H54 (cell line): ENCODE results near the gene PSMB10.
"Not testable (repeated sequence)": the region's sequence is repeated elsewhere in the genome, so short reads cannot be mapped to it uniquely, and the experiment has no call there.

Experiments used
- DNase-seq: peaks from one replicate; pipeline ENCODE4 v3.0.0; 2011; ENCODE audit warnings: low spot score, mixed read lengths; ENCODE audit not compliant: insufficient read length
- FAIRE-seq: peaks from 3 replicates; lab custom pipeline; 2011; peaks lifted over from hg19 to GRCh38; lab: Jason Lieb, UNC
- POLR2A ChIP-seq: IDR thresholded peaks from 2 replicates; pipeline ENCODE4 v1.6.1; 2011; ENCODE audit warnings: low read depth, mild to moderate bottlenecking, low read length

PSMB10 gene

DNA sequence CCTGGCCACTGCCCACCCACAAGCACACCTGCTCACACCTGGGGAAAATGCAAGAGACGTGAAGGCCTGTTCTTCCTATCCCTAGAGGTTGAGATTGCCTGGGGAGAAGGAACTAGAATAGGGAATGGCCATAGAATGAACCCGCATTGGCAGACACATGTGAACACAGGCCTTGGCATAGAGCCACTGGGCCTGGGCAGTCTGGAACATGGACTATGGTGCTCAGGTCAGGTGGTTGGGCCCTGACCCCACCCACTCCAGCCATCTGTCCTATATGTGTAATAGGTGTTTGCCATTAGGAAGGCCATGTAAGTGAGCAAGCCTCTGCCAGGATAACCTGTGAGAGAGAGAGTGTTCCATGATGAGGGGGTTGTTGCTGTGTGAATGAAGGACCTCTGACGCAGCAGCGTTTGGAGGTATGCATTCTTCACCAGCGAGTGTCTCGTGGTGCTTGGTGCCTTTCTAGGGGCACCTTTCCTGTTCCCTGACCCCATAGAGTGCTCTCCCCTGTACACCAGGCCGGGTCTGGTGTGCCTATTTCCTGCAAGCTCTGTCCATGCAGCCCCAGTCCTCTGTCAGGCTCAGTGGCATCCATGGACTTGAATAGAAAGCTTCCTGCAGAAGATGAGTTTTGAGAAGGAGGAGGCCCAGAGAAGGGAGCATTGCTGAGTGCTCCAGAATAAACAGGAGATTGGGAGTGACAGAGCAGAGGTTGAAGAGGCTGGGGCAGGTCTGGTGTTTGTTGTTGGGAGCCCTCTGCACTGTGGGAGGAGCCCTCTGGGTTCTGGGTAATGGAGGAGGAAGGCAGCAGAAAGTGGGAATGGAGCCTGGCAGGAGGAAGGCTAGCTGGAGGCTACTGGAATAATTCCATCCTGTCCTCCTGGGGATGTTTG is 20.6 kb downstream of the PSMB10 start:
- TF ChIP-seq POLR2A, result no peak
- DNase-seq, result no peak
- no peak for FAIRE-seq

- FAIRE-seq, DNase-seq: not testable (repeated sequence)
Measured at GRCh38 chr16:67915496-67915769, 21.2 kb downstream of the PSMB10 start.

- no peak for FAIRE-seq
- TF ChIP-seq POLR2A, result no peak
- DNase-seq, result no peak
Measured at GRCh38 chr16:67914758-67915495, 21.7 kb downstream of the PSMB10 start.

DNA sequence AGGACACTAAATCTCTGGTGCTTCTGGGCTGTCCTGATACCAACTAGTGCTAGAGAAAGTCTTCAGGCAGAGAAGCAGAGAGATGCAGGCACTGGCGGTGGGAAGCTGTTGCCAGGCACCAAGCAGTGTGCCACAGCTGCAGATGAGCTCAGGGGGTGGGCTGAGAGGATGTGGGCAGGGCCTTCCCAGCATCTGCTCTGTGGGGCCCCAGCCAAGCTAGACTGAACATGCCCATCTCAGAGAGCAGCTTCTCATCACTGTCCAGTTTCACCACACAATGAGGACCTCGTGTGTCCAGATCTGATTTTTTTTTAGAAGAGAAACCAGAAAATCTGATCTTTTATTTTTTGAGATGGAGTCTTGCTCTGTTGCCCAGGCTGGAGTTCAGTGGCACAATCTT is 26.5 kb downstream of the PSMB10 start:
- FAIRE-seq (no peak), DNase-seq (no peak)
- no peak for TF ChIP-seq POLR2A

GRCh38 chr16:67909056-67909742 is 27.5 kb downstream of the PSMB10 start:
- DNase-seq (no peak), FAIRE-seq (no peak)
- no peak for TF ChIP-seq POLR2A

GRCh38 chr16:67907397-67908180 is 29.1 kb downstream of the PSMB10 start:
- DNase-seq, result no peak
- FAIRE-seq, result no peak
- TF ChIP-seq POLR2A, result no peak

DNA sequence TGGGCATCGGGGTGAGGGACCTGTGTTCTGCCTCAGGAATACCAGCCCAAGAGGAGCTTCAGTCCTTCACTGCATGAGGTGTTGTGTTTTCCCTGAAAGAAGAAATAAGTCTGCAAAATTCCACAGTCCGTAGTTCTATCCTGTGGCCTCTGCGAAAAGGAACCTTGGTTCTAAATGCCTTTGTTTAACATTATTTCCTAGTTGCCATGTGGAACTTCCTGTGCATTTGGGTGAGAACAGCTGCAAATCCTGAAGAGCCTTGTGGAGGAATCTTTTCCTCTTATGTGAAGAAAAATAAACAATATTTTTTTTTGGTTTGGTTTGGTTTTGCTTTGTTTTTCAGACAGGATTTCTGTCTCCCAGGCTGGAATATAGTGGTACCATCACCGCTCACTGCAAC is 33.8 kb downstream of the PSMB10 start:
- DNase-seq (no peak), FAIRE-seq (no peak)
- TF ChIP-seq POLR2A, result no peak

DNA sequence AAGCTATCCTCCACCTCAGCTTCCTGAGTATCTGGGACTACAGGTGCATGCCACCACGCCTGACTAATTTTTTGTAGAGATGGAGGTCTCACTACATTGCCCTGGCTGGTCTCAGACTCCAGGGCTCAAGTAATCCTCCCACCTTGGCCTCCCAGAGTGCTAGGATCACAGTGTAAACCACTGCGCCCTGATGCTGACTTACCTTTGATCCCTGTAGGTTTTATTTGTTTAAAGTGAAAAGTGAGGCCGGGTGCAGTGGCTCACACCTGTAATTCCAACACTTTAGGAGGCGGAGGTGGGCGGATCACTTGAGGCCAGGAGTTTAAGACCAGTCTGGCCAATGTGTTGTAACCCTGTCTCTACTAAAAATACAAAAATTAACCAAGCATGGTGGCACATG is 34.9 kb downstream of the PSMB10 start:
- no peak for FAIRE-seq
- no peak for DNase-seq
- no peak for TF ChIP-seq POLR2A

- FAIRE-seq (no peak), DNase-seq (no peak)
- TF ChIP-seq POLR2A, result no peak
Measured at GRCh38 chr16:67897231-67897630, 39.4 kb downstream of the PSMB10 start.

GRCh38 chr16:67893743-67894399 is 42.8 kb downstream of the PSMB10 start:
- no peak for DNase-seq
- FAIRE-seq, result no peak
- no peak for TF ChIP-seq POLR2A

- peak; percentile 30; the same call in 1 of the 2 replicates for TF ChIP-seq POLR2A
- FAIRE-seq (no peak), DNase-seq (peak; percentile 96)
Measured at GRCh38 chr16:67892899-67893742, 43.5 kb downstream of the PSMB10 start, which contains the start of gene PSKH1. Gene PSKH1, plus strand, starts transcription at chr16:67893254. Its CDS starts 15,496 bp downstream, at chr16:67908750.

GRCh38 chr16:67892375-67892774 is 44.3 kb downstream of the PSMB10 start:
- DNase-seq, result no peak
- no peak for TF ChIP-seq POLR2A

More at GRCh38 chr16:67892375-67892774, 44.3 kb downstream of the PSMB10 start:
- no peak for FAIRE-seq
